K562 treated with DMSO at 1 percent for 12 hours (cell line): ENCODE measurements around the gene PROP1. TPM values are rescaled to one million over a fixed set of nuclear protein-coding genes. Genes with fewer than 3 reads are reported as not detected.

ENCODE experiments used
- total RNA-seq: library from RNA; unstranded; fragments of 300-600 nt; gene quantifications from 2 replicates; pipeline ENCODE4 v1.2.3, GENCODE V29; 2022; ENCODE audit not compliant: insufficient read depth

PROP1 gene
- total RNA-seq, result not detected in 2 replicates

DNA sequence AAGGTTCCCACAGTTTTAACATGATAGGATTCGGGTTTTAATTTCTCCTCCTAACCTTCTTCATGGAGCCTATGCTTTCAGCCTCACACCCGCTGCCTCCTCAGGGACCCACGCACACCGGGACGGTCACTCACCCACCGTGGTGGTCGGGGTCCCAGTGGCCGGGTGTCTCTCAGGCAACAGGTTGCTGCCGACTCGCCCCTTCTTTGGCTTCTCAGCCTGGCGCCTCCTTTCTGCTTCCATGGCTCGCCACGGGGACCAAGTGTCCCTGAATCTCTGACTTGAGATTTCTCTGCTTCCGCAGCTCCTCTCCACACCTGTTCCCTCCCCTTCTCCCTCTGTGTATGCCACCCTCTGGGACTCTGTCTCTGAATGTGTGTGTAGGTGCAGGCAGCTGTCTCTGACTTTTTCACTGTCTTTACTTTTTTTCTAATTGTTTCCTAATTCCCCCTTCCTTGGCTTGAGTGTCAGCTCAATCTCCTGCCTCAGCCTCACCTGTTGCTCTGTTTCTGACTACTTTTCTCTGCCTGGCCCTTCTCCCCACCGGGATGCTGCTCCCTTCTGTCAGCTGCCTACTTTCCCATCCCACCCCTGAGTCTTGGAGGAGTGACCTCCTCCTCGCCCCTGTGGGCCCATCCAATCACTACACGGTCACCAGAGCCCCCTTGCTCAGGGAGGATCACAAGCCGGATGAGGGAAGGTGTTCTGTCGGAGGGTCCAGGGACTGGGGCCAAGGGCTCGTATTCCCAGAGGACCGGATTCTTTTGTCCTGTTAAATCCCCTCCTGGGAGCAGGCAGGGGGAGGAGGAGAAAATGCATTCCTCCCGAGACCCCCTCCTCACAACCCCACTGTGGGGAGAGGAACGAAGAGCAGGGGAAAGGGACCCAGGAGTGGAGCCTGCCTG is at the start of gene PROP1:
Gene PROP1, minus strand, starts transcription at position 552 of the 905 bp plus-strand sequence. Its CDS starts 309 bp downstream, at position 243.

Other genes starting within 250 kb of the PROP1 start
- not detected in 2 replicates for gene FAM153A, start 213.3 kb downstream of the PROP1 start, total RNA-seq
- gene N4BP3, start 117.3 kb upstream of the PROP1 start, total RNA-seq, result 3.1 and 5.3 TPM in 2 replicates
- 27.8 and 58.0 TPM in 2 replicates for gene RMND5B, start 134.8 kb upstream of the PROP1 start, total RNA-seq
- gene NHP2, start 157.6 kb upstream of the PROP1 start, total RNA-seq, result 123 and 146 TPM in 2 replicates
- gene GMCL2, start 191.1 kb upstream of the PROP1 start, total RNA-seq, result not detected in 2 replicates
- gene HNRNPAB, start 208.3 kb upstream of the PROP1 start, total RNA-seq, result 131 and 163 TPM in 2 replicates
- 16.2 and 28.2 TPM in 2 replicates for gene PHYKPL, start 236.6 kb upstream of the PROP1 start, total RNA-seq